CMK (cell line): ENCODE results near the gene SRP14.
"Not testable (repeated sequence)": the region's sequence is repeated elsewhere in the genome, so short reads cannot be mapped to it uniquely, and the experiment has no call there.

ENCODE experiments used
- DNase-seq: peaks from one replicate; pipeline ENCODE4 v3.0.0-alpha.2; 2010; ENCODE audit warnings: low read depth

The SRP14 gene, protein sequence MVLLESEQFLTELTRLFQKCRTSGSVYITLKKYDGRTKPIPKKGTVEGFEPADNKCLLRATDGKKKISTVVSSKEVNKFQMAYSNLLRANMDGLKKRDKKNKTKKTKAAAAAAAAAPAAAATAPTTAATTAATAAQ

DNA sequence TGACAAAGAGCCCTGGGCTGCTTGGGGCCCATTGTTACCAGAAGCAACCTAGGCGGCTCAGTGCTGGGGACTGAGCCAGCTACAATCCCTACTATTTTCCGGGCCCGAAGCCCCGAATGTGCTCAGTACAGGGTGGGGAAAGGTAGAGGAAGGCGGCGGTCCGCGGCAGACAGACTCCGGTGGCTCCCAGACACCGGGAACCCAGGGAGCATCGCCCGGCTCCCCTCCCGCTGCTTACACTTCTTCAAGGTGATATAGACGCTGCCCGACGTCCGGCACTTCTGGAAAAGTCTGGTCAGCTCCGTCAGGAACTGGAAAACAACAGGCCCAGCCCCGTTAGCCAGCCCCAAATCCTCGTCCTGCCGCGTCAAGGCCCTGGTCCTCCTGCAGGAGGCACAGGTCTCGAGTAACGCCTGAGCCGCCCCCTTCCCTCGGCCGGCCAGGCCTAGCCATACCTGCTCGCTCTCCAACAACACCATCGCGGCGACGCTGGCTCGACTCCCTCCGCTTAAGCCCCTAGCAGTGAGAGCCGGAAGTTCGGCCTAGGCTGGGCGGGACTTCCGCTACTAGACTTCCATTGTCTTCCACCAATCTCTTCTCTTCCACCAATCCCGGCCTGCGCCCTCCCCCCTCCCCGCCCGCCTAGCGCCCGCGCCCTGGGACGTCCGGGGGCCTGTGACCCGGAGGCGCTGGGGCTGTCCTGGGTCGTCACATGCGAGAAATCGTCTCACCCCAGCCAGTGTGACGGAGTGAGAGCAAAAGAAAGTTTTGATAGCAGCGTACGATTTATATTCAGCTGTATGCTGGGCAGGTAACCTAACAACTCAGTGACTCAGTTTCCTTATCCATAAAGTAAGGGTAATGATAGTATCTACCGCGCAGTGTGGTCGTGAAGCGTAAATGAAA is at the start of gene SRP14:
Gene SRP14, minus strand, starts transcription at position 544 of the 906 bp plus-strand sequence. Its CDS starts 65 bp downstream, at position 479.
- DNase-seq: peak; percentile 79

DNA sequence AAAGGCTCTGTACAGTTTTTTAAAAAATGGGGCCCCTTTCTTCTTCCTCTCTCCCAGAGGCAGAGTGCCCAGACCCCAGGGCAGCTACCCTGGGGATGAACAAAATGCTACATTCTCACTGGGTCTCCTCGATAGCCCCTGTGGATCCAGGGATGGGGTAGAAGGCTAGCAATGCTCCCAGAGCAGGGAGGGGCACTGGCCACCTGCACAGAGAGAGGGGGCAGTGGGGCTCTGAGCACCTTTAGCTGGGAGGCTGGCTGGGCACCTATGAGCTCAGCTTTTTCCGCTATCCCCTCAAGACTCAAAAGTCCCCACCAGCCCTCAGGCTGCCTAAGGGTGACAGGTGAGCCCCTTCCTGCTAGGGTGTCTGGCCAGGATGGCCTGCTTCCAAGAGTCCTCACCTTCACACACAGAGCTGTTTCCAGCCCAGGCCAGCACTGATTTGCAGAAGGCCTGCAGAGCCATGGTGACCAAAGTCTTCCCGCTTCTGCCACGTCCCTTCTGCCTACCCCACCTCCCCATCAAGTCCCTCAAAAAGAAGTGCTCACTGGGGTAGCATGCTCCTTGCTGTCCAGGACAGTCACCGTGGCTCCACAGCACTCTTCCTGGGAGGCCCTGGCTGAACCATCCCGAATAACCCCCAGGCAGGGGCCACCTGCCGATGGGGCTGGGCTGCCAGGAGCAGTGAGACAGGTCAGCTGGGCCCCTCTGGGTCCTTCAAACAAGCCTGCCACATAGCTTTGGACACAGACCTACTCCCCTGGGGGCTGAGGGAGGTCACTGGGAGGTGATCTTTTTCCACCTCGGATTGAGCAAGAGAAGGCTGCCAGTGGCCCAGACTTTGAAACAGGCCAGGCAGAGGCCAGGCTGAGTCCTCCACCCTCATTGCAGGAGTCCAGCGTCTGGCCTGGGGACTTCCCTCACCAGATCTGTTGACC is 49.3 kb upstream of the SRP14 start:
- DNase-seq: no peak

DNA sequence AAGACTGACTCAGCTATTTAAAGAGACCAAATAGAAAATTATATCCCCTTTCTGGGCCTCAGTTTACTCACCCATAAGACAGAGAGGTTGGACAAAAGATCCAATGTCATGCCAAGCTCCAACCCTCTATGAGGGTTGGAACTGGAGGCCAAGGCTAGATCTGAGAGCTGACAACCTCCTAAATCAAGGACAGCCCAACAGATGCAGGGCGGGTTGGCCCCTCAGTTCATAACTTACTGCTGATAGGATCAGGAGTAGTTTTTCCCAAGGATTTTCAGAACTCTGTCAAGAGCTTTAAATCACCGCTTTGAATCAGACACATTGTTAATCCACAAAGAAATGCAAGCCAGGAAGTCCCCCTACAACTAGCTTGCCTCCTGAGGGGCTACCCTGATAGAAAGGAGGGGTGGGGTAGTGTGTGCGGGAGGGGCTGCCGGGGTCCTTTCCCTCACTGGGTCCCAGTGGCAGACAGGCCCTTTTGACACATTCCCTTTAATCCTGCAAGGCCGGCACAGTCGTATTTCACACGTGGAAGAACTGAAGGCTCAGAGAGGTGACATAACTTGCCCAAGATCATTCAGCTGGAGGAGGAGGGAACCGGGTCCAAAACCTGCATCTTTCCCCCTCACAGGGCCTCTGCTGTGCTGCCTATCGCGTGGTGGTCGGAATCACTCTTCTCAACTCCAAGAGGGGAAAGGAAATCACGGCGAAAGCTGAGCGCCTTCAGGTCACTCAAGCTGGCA is 48.3 kb upstream of the SRP14 start:
- no peak for DNase-seq

DNA sequence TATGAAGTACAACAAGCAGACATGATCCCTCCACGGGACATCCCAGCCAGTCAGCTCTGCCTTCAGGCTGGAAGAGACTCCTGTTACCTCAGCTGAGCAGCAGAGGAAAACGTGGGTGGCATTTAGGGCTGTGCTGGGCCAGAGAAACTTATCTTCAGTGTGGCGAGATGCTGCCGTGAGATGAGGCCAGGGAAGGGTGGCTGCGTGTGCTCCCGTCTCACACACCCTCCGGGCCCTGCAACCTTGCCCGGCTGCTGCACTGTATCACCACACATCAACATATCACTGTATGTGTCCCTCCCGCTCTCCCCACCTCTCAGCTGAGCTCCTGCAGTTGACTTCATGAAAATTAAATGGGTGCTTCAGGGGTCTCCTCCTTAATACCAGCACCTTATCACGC is 46.3 kb upstream of the SRP14 start:
- DNase-seq: no peak

DNA sequence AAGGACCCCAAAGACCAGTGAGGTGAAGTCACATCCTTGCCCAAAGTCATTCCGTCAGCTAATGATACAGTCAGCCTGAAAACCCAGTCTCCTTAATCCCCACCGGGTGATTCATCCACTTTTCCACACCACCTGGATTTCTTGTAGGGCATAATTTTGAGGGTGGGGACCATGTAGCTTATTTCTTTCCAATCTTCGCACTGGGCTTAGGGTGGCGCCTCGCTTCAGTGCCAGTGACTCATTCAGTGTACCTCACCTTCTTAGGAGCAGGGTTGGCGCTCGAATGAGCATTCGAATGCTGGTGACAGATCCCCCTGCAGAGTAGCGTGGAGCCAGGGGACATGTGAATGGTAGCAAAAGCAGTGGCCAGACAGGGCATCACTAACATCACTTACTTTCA is 45.7 kb upstream of the SRP14 start:
- DNase-seq: no peak

DNA sequence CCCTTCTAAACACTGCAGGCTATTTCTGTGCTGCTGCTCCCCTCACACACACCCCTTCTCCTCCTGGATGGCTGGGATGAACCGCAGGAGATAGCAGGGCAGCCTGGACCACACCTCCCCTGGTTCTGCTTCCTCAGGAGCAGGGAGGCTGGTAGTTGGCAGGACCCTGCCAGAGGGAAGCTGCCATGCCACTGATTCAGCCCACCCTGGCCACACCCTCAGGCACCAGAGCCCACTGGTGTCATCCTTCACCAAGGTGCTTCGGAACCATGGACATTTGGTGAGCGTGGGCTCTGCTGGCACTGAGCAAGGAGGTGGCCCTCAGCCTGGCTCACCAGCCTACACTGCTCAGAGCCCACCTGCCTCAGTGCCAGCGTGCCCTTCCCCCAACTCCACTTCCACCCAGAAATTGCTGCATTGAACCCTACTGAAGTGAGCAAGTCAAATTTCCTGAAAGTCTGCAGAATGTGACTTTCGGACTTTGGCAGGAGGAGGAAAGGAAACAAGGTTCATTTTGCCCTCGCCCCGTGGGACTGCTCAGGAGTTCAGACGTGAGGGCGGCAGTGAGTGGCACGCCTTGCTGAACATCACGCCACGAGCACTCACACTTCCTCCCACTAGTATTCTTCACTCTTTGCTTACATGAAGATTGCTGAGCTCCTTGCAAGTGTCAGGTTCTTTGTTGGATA is 43.4 kb upstream of the SRP14 start:
- no peak for DNase-seq

DNA sequence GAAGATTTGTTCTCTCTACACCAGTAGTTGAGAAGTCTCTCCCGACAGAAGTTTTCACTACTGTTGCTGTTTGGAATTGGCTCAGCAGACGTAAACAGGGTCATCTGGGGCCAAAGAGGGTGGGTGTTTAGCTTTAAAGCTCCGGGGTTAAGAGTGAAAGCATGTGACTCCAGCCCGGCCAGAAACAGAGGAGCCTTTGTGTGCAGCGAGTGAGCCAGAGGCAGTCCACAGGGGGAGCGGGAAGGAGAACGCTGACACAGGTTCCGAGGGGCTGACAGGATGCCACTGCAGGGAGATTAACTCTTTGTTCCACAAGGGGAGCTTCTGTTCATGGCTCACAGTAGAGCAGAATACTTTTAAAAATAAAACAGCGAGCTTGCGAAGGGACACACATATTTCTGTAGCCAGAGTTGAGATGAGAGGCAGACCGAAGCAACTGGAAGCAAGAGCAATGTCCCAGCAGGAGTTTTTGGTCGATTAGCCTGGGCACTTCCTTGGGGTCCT is 42.8 kb upstream of the SRP14 start:
- DNase-seq: no peak

DNA sequence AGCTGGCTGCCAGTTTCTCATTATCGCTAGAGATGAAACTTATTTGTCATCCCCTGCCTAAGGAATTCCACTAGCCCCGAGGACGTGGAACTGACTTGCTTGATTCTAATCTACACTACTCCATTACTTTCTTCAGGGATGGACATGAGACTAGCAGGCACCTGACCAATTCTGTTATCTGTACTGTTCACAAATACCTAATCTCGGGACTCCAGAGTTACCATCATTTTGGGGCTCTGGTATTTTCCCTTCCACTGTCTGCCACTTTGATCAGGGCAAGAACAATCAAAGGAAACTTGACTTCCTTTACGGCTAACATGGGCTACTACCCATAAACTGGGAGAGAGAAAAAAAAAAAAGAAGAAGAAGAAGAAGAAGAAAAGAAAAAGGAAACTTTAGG is 41.9 kb upstream of the SRP14 start:
- no peak for DNase-seq

DNA sequence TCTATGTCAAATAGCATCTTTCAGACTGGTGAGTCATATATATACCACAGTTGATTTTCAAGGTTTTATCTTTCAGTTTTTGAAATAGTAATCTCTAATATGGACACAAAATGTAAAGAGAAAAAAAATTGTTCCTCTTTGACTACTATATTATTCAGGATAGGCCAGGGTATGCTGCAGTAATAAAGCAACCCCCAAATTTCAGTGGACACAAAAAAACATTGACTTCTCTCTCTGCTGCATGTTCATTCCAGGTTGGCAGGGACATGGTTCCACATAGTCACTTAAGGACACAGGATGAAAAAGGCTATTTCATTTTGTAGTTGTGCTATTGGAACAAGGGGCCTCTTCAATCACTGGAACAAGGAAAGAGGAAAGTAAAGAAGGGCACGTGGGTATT is 41.1 kb upstream of the SRP14 start:
- DNase-seq: no peak

DNA sequence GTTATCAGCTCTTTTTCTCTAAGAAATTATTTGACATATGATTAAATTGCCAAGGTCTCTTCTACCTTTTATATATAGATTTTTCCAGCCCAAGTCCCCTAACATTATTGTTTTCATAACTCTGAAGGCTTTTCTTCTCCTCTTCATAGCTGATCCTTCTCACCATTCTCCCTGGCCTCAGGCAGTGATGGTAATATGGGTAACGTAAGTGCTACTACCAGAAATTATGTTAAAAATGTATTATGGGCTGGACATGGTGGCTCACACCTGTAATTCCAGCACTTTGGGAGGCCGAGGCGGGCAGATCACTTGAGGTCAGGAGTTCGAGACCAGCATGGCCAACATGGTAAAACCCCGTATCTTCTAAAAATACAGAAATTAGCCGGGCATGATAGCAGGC is 40.5 kb upstream of the SRP14 start:
- no peak for DNase-seq

DNA sequence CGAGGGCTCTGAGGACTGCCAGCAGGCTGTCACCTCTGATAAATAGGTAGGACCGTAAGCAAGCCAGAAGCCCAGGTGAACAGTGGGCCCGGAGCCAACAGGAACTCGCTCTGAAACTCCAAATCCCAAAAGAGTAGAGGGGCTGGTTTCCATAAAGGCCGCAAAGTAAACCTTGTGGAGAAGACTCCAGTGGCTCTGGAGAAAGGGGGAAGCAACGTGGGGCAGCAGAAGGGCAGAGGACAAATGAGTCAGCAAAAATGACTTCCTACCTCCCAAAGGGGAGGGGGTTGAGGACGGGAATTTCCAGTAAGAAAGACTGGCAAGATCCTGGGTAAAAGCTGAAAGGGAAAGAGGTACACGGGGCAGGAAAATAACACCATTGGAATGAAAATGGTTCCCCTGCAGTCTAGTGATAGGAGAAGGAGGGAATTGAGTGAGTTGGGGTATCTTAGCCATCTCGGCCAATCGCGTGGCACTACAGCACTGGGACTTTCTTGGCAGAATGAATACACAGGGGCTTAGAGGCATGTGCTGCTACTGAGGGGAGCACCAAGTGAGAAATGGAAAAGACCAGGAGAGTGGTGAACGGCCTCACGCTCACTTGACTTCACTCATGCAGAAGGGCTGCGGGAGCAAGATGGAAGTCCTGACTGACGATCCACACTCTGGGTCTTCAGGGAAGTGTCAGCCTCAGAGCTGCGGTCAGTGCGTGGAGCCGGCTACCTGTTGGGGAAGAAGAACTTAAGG is 36.5 kb upstream of the SRP14 start:
- DNase-seq: no peak

DNA sequence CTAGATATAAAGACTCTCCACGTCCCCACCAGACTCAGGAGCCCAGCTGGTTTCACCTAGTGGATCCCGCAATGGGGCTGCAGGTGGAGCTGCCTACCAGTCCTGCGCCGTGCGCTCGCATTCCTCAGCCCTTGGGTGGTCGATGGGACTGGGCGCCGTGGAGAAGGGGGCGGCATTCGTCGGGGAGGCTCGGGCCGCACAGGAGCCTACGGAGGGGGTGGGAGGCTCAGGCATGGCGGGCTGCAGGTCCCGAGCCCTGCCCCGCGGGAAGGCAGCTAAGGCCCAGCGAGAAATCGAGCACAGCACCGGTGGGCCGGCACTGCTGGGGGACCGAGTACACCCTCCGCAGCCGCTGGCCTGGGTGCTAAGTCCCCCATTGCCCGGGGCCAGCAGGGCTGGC is 35.7 kb upstream of the SRP14 start:
- DNase-seq: not testable (repeated sequence)

DNA sequence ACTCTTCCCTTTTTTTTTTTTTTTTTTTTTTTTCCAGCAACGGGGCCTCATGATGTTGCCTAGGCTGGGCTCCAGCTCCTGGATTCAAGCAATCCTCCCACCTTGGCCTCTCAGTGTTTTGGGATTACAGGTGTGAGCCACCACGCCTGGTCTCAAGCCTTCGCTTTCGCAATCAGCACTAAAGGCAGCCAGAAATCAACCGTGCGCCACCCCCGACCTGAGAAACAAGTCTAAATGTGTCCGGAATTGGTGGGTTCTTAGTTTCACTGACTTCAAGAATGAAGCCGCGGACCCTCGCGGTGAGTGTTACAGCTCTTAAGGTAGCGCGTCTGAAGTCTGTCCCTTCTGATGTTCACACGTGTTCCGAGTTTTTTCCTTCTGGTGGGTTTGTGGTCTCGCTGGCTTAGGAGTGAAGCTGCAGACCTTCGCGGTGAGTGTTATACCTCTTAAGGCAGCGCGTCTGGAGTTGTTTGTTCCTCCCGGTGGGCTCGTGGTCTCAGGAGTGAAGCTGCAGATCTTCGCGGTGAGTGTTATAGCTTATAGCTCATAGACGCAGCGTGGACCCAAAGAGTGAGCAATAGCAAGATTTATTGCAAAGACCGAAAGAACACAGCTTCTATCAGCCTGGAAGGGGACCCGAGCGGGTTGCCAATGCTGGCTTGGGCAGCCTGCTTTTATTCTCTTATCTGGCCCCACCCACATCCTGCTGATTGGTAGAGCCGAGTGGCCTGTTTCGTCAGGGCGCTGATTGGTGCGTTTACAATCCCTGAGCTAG is 34.9 kb upstream of the SRP14 start:
- not testable (repeated sequence) for DNase-seq

DNA sequence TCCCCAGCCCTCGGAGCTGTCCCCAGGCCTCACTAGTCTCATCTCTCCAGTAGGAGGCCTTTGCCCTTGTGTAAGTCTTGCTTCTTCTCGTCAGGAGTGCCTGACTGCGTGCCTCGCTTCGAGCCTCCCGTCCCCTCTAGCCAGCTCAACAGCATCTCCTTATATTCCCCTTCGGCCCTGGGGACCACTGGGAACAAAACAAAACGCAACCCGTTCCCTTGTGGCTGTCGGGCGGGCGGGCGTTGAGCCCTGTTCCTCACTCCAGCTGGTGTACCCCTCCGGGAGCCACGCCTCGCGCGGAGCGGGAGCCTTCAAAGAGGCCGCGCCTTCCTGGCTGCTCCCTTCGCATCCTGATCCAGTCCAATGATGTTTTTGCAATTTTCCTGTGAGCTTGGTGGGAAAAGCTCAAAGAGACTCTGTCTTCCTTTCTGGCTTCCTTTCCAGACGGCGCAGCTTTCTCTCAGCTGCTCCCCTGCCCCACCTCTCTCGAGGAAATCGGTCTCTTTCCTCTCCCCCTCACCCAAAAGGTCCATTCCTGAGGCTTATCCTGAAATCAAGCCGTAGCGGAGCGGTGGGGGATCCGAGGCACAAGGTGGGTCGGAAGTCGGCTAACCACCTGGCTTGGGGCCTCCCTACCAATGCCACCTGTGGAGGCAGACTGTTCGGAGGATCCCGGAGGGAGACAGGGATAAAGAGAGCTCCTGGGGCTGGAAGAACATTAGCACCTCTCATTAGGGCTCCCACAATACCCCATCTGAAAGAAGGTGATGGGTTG is 33.4 kb upstream of the SRP14 start:
- no peak for DNase-seq

DNA sequence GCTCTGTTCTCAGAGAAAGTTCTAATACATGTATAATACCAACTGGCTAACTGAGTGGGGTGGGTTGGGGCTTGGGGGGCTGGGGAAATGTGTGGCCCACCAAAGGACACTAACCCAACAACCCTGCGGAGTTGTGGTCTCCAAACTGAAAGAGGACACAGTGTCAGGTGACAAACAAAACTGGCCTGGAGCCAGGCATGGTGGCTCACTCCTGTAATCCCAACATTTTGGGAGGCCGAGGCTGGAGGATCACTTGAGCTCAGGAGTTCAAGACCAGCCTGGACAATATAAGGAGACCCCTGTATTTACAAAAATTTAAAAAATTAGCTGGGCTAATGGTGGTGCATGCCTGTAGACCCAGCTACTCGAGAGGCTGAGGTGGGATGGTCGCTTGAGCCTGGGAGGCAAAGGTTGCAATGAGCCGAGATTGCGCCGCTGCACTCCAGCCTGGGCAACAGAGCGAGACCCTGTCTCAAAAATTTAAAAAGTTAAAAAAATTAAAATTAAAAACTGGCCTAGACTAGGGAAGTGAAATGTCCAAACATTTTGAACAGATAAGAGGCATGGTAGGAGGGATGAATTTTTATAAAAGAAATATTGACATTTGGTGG is 31.7 kb upstream of the SRP14 start:
- no peak for DNase-seq

DNA sequence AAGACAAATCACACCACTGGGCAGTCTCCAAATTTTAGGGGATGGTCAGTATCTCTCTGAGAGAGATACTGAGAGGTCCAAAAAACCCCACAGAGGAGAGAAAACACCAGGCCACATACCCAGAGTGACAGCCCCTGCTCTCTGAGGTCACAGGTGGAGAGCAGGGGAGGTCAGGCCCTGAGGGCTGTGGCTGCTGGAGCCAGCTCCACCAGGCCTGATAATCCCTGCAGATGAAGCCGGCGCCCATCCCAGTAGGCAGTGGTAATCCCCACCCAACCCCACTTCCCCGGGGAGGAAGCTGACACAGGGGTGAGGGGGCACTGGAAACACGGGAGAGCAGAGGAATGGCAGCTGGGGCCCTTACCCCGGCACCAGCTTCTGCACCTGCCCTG is 31.2 kb upstream of the SRP14 start:
- DNase-seq: no peak

DNA sequence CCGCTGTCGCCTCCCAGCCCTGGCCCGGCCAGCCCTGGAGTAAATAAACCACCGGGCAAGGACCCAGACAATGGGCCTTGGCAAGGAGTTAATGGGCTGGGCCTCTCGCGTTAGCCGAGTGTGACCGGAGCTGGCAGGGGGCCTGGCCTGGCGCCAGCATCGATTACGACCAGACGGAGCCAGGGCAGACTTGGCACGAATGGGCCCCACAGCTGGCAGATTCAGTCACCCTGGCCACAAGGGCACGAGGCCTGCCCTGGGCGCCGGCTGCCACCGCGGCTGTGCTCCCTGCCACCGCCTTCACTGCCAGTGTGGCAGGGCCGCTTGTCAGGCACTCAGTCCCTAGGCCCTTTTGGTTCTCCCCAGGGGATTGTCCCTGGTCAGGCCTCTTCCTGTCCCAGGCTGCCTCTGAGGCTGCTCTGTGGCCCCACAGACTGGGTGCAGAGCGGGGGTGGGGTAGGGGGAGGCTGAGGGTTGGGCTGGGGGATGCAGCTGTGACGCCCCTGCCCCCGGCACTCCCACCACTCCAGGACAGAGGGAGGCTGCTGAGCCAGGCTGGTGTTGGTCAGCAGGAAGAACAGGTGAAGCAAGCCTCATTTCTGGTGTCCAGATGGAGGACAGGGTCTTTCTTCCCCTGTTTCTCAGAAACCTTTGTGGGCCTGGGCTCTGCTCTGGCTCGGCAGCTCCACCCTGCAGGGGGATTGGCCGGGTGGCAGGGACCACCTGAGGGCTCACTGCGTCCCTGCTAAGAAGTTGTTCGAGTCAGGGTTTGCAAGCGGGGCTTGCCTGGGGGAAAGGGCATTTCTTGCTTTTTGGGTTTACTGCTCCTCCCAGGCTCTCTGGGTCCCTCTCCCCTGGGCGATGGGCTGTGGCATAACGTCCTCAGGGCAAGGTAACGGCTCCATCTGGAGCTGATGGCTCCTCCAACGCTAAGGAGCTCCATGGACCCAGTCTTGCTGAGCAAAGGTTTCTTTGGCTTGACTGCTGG is 30.5 kb upstream of the SRP14 start:
- no peak for DNase-seq
